SH-SY5Y (cell line): Measurements from ENCODE around the gene ALDH8A1.

Experiments used
- GATA2 ChIP-seq: IDR thresholded peaks from 2 replicates; pipeline ENCODE4 v1.6.1; 2011; ENCODE audit warnings: mild to moderate bottlenecking, low read depth, low read length
- GATA3 ChIP-seq: IDR thresholded peaks from 2 replicates; pipeline ENCODE4 v1.6.1; 2011; ENCODE audit warnings: low read depth, mild to moderate bottlenecking, low read length, moderate library complexity

Gene ALDH8A1

DNA sequence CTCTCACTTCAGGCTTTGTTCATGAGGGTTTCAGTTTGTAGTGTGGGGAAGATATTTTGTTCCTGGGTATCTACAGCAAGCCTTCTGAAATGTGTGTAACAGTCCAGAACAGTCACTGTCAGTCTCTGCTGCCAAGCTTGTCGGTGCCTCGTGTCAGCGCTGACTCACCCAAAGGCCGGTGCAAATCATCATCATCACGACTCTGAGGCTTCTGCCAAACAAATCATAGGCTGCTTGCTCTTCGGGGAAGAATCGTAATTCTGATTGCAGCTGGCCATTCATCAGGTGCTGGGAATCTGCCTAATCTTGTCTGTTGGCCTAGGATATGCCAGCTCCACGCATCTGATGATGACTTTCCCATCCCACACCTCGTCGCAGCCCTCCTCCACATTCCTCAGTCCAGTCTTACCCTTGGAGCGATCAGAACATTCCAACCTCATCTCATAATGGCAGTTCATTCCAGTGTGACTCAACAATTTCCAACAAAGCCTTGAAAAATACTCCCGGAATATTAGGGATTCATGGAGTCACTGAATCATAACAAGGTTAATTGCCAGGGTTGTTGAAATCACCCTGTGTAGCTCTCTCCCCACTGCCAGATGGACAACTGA lies 40.9 kb downstream of the ALDH8A1 start:
- no peak for TF ChIP-seq GATA3
- TF ChIP-seq GATA2, result no peak

- no peak for TF ChIP-seq GATA3
- no peak for TF ChIP-seq GATA2
These were observed 46.5 kb downstream of the ALDH8A1 start for GRCh38 chr6:134903448-134903847.

GRCh38 chr6:134902936-134903335 lies 47.0 kb downstream of the ALDH8A1 start:
- TF ChIP-seq GATA2 (no peak), GATA3 (no peak)

DNA sequence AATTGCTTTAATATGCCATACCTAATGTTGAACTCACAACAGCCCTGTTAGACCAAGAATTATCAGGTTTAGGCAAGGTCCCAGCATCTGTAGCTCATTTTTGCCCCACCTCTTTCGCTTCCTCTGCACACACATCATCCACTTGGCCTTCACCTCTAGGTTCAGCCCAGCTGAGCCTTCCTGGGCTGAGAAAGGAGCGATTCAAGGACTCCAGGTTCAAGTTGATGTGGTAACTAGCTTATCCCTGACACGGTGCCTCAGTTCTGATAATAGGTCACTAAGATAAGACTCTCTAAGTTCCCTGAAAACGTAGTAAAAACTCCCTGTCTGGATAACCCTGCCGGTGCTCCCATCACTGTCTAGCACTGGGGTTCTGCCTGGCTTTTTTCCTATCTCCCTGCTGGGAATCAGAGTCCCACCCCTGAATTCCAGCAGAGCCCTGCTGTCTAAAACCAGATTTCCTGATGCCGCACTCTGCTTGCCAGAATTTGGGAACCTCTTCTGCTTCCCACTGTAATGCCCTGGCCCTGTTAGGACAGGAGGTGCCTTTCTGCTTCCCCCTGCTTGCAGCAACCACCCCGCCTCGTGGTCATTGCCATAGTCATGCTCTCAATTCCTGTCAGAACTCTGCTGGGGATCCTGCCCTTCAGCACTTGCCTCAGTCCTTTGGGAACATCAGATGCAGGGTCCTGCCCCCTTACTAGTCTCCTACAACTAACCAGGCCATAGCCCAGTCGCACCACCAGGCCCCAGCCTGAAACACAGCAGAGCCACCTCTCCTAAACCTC lies 47.6 kb downstream of the ALDH8A1 start:
- TF ChIP-seq GATA2 (no peak), GATA3 (no peak)

DNA sequence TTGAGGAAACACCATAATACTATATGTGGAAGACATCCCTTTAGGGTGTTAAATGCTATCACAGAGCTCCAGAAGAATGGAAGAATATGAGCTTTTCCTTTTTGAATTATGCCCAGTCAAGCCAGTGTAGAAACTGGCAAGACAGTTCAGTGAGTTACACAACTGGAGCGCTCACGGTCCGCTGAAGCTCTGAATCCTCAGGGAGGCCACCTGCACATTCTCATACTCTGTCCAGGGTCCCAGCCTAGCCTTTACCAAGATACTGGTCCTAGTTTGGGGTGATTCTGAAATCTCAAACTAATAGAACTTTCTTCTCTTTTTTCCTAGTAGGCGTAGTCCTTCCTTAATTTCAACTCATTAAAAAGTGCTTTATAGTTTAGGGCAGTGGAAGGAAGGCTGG lies 51.3 kb downstream of the ALDH8A1 start:
- TF ChIP-seq GATA2 (no peak), GATA3 (no peak)

DNA sequence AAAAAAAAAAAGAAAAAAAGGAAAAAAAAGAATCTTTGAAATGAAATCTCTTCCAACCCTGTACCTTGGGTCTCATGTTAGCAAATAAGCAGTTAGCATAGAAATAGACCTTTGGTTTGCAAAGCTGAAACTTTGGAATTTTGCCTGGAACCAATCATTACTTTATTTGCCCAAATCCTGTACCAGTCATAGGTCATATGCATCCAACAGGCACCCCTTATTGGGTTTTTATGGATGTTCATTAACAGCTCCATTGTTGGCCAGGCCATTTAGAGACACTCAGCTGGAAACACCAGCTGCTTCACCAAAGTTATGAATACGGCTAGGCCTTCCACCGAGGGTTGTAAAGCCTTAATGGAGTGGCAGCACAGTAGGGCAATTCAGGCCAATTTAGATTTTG lies 53.0 kb downstream of the ALDH8A1 start:
- TF ChIP-seq GATA2 (no peak), GATA3 (no peak)

DNA sequence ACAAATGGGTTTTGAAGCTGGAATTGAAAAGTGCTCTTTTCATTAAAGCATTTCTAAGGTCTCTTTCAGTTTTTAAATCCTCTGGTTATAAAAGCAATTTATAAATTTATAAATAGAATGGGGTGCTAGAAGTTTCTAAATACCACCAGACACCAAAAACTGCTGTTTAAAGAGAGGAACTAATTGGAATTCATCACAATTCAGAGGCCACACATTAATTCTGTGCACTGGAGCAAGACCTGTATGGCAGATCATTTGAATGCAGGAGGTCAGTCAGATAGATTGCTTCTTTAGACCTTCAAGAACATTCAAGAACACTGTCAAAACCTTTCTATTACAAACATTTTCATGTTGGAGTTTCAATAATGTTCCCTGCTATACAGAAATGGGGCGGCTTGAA lies 55.1 kb downstream of the ALDH8A1 start:
- TF ChIP-seq GATA2, result no peak
- TF ChIP-seq GATA3, result no peak

GRCh38 chr6:134892362-134892761 lies 57.5 kb downstream of the ALDH8A1 start:
- TF ChIP-seq GATA3 (no peak), GATA2 (no peak)

DNA sequence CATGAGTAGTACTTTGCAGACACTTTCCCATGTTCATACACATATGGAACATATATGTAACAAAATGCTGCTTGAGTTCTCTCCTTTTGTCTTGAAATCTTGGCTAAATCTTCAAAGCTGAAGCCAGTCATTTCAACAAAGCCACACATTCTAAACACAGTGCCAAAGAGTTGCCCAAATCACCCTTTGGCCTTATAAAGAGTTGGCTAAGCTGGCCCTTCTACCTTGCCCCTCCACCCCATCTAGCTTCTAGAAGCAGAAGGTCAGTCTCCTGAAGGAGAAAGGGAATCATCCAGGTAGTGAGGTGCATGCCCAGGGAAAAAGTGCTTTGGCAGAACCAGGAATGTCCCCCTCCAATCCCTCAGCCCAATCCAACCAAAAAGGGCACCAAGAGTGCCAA lies 58.3 kb downstream of the ALDH8A1 start:
- TF ChIP-seq GATA3 (no peak), GATA2 (no peak)

DNA sequence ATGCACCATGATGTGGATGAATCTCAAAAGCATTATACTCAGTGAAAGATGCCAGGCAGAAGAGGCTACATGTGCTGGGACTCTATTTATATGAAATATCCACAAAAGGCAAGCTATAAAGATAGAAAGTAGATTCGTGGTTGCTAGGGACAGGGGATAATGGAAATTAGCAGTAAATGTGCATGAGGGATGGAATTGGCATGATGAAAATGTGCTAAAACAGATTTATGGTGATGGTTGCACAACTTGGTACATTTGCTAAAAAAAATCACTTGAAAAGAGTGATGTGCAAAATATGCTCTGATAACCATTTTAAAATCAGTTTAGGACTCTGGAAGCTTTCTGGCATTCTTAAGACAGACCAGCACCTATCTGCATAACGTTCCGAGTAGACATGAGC lies 61.6 kb downstream of the ALDH8A1 start:
- no peak for TF ChIP-seq GATA2
- no peak for TF ChIP-seq GATA3

- TF ChIP-seq GATA2 (no peak), GATA3 (no peak)
These were observed 65.1 kb downstream of the ALDH8A1 start for GRCh38 chr6:134884752-134885151.

DNA sequence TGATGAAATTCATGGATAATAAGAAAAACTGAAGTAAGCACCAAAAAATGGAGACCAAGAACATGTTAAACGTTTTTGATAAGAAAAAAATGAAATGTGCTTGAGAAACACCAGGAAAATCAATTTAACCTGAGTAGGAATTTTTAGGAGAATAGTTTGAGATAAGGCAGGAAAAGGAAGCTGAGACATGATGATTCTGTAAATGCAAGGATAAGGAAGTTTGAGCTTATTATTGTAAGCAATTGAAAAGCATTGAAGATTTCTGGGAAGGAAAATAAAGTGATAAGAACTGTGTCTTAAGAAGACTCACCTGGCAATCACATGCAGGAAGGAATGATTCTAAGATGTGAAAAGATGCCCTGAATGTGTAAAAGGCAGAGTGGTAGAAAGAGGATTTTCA lies 66.6 kb downstream of the ALDH8A1 start:
- no peak for TF ChIP-seq GATA3
- TF ChIP-seq GATA2, result no peak

- TF ChIP-seq GATA3 (no peak), GATA2 (no peak)
These were observed 67.4 kb downstream of the ALDH8A1 start for GRCh38 chr6:134882426-134883038.

GRCh38 chr6:134880487-134881190 lies 69.3 kb downstream of the ALDH8A1 start:
- TF ChIP-seq GATA3 (no peak), GATA2 (no peak)

- TF ChIP-seq GATA3 (no peak), GATA2 (no peak)
These were observed 71.8 kb downstream of the ALDH8A1 start for GRCh38 chr6:134878136-134878535.
